GM23338 (cell line): ENCODE data around the gene P3H4. TPM values are rescaled to one million over a fixed set of nuclear protein-coding genes. Genes with fewer than 3 reads are reported as not detected.

Source experiments
- ATAC-seq: fragments of 200-7000 bp; cut with Tn5 transposase; 3 replicates; pipeline ENCODE4 v1.9.1; 2020
- DNase-seq: peaks from one replicate; pipeline ENCODE4 v3.0.0-alpha.2; 2015; ENCODE audit warnings: low spot score
- H2AFZ ChIP-seq: fragments of 200-600 bp; sonication (generic); 2 replicates; pipeline ENCODE4 v1.8.0; 2016; ENCODE audit warnings: antibody characterized with exemption, mild to moderate bottlenecking, moderate library complexity
- H3F3A ChIP-seq: fragments of 200-600 bp; sonication (generic); replicated peaks from 2 replicates; pipeline ENCODE4 v1.8.0; 2017; ENCODE audit warnings: antibody characterized with exemption, mixed run types, low read depth
- H3K27ac ChIP-seq: fragments of 200-600 bp; sonication (generic); 2 replicates; pipeline ENCODE4 v1.6.1; 2016; ENCODE audit warnings: low read depth
- H3K27me3 ChIP-seq: fragments of 200-600 bp; sonication (generic); 2 replicates; pipeline ENCODE4 v1.8.0; 2016; ENCODE audit warnings: mild to moderate bottlenecking, mixed run types, moderate library complexity; ENCODE audit not compliant: insufficient read depth
- H3K36me3 ChIP-seq: fragments of 200-600 bp; sonication (generic); 2 replicates; pipeline ENCODE4 v1.8.0; 2016; ENCODE audit warnings: mild to moderate bottlenecking; ENCODE audit not compliant: insufficient read depth
- H3K4me1 ChIP-seq: fragments of 200-600 bp; sonication (generic); 2 replicates; pipeline ENCODE4 v1.8.0; 2016; ENCODE audit warnings: mild to moderate bottlenecking, moderate library complexity; ENCODE audit not compliant: insufficient read depth
- H3K4me2 ChIP-seq: fragments of 200-600 bp; sonication (generic); 2 replicates; pipeline ENCODE4 v1.7.1; 2017; ENCODE audit warnings: mixed run types
- H3K4me3 ChIP-seq: fragments of 200-600 bp; sonication (generic); 2 replicates; pipeline ENCODE4 v1.6.1; 2016; ENCODE audit warnings: mixed run types
- H3K79me2 ChIP-seq: fragments of 200-600 bp; sonication (generic); replicated peaks from 2 replicates; pipeline ENCODE4 v1.8.0; 2017; ENCODE audit warnings: mild to moderate bottlenecking; ENCODE audit not compliant: insufficient read depth
- H3K9me2 ChIP-seq: fragments of 200-600 bp; sonication (generic); 2 replicates; pipeline ENCODE4 v1.8.0; 2017; ENCODE audit not compliant: insufficient read depth
- H4K20me1 ChIP-seq: fragments of 200-600 bp; sonication (generic); replicated peaks from 2 replicates; pipeline ENCODE4 v1.8.0; 2017; ENCODE audit warnings: mild to moderate bottlenecking; ENCODE audit not compliant: insufficient read depth
- H3K27ac Mint-ChIP-seq: 2 replicates; pipeline ENCODE4 v1.8.0; 2020; ENCODE audit warnings: inconsistent platforms, mild to moderate bottlenecking, moderate library complexity, mixed read lengths
- H3K27me3 Mint-ChIP-seq: 3 replicates; pipeline ENCODE4 v1.8.0; 2022; ENCODE audit warnings: low read depth, mild to moderate bottlenecking, moderate library complexity, mixed read lengths, inconsistent platforms; ENCODE audit not compliant: insufficient read depth, poor library complexity
- H3K36me3 Mint-ChIP-seq: 3 replicates; pipeline ENCODE4 v1.8.0; 2021; ENCODE audit warnings: low read depth, mild to moderate bottlenecking, inconsistent platforms, moderate library complexity, mixed read lengths
- H3K4me1 Mint-ChIP-seq: 3 replicates; pipeline ENCODE4 v1.8.0; 2020; ENCODE audit warnings: mild to moderate bottlenecking, inconsistent platforms, mixed read lengths
- H3K4me3 Mint-ChIP-seq: 3 replicates; pipeline ENCODE4 v1.8.0; 2021; ENCODE audit warnings: moderate library complexity, mild to moderate bottlenecking, inconsistent platforms, mixed read lengths
- H3K9me3 Mint-ChIP-seq: 3 replicates; pipeline ENCODE4 v1.8.0; 2020; ENCODE audit warnings: moderate library complexity, mild to moderate bottlenecking, inconsistent platforms, mixed read lengths
- CREB1 ChIP-seq: fragments of 250-450 bp; sonication (Bioruptor Pico); IDR thresholded peaks from 2 replicates; pipeline ENCODE4 v1.5.0; 2020; ENCODE audit warnings: low read depth, mild to moderate bottlenecking, moderate library complexity
- EZH2 ChIP-seq: fragments of 200-600 bp; sonication (generic); IDR thresholded peaks from one replicate; pipeline ENCODE4 v1.8.0; 2017; ENCODE audit warnings: antibody characterized with exemption, mild to moderate bottlenecking, low read depth; ENCODE audit not compliant: unreplicated experiment
- EZH2phosphoT487 ChIP-seq: fragments of 200-600 bp; sonication (generic); IDR thresholded peaks from one replicate; pipeline ENCODE4 v1.8.1; 2018; ENCODE audit warnings: antibody characterized with exemption; ENCODE audit not compliant: unreplicated experiment
- NANOG ChIP-seq: IDR thresholded peaks from 2 replicates; pipeline ENCODE4 v1.6.1; 2016; ENCODE audit warnings: antibody characterized with exemption, borderline replicate concordance
- POLR2AphosphoS5 ChIP-seq: IDR thresholded peaks from 2 replicates; pipeline ENCODE4 v1.6.1; 2016; ENCODE audit warnings: antibody characterized with exemption, low read depth
- ZNF331 ChIP-seq: fragments of 250-450 bp; sonication (Bioruptor Pico); IDR thresholded peaks from 2 replicates; pipeline ENCODE4 v1.5.0; 2020; ENCODE audit warnings: low read depth, mild to moderate bottlenecking, moderate library complexity
- polyA plus RNA-seq: library from polyadenylated mRNA; unstranded; fragments of >200 nt; fragmentation: Nextera tagmentation; extraction: Ambion mirVana; gene quantifications from 2 replicates; pipeline ENCODE4 v1.2.1, GENCODE V29; 2016
- total RNA-seq: library from RNA; depleted of rRNA; stranded (reverse); fragments of >200 nt; shearing (Covaris generic); gene quantifications from 2 replicates; pipeline ENCODE4 v1.2.3, GENCODE V29; 2014
- TF ChIP-seq, protein P1 (sequence below): IDR thresholded peaks from one replicate; pipeline ENCODE4 v1.6.1; 2018; ENCODE audit warnings: antibody characterized with exemption; ENCODE audit not compliant: unreplicated experiment
- TF ChIP-seq, protein P2 (sequence below), 2 experiments: fragments of 200-600 bp in 1 of 2; sonication (generic) in 1 of 2; conservative IDR thresholded peaks; 2 replicates each; pipeline versions ENCODE4 v1.5.1 to v1.6.1; 2016 to 2017; ENCODE audit warnings: antibody characterized with exemption in 2 of 2, low read depth in 2 of 2, mild to moderate bottlenecking in 2 of 2, moderate library complexity in 1 of 2

The P3H4 gene
- total and polyA plus RNA-seq, 2 experiments from 2014 or later: 16.0 to 33.3 TPM

DNA sequence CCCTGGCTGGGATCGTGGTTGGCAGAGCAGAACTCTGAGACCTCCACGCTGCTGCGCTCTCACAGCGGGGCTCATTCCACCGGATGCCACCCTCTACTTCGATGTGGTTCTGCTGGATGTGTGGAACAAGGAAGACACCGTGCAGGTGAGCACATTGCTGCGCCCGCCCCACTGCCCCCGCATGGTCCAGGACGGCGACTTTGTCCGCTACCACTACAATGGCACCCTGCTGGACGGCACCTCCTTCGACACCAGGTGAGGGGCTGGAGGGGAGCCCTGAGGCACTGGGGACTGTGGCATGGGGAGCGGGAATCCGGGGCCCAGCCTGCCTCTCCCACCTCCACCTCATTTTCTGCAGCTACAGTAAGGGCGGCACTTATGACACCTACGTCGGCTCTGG lies 6.3 kb upstream of the P3H4 start:
- peaks cover 46% of the 10 kb centered on the region for H3K36me3 Mint-ChIP-seq
- no peak for ATAC-seq
- Histone ChIP-seq H4K20me1 (no peaks in the 10 kb centered on the region; the same call in 1 of the 2 replicates), H3K36me3 (peaks cover 4% of the 10 kb centered on the region; the same call in 1 of the 2 replicates), H3K9me2 (no peaks in the 10 kb centered on the region), H3K4me2 (no peak overlapping the region), H3K79me2 (peaks cover 36% of the 10 kb centered on the region), H3K27ac (no peak overlapping the region), H2AFZ (no peak overlapping the region), H3F3A (peaks cover 18% of the 10 kb centered on the region), H3K27me3 (no peaks in the 10 kb centered on the region), H3K4me1 (peaks cover 36% of the 10 kb centered on the region), H3K4me3 (no peak overlapping the region)
- no peaks in the 10 kb centered on the region for H3K9me3 Mint-ChIP-seq
- peak overlapping the region; percentile 23; the same call in 1 of the 3 replicates for H3K4me3 Mint-ChIP-seq
- peaks cover 26% of the 10 kb centered on the region for H3K4me1 Mint-ChIP-seq
- DNase-seq: no peak
- H3K27ac Mint-ChIP-seq: no peak overlapping the region
- no peak for TF ChIP-seq CREB1
- no peak for TF ChIP-seq ZNF331 (CRISPR knock-in tag)
- TF ChIP-seq, protein P1, sequence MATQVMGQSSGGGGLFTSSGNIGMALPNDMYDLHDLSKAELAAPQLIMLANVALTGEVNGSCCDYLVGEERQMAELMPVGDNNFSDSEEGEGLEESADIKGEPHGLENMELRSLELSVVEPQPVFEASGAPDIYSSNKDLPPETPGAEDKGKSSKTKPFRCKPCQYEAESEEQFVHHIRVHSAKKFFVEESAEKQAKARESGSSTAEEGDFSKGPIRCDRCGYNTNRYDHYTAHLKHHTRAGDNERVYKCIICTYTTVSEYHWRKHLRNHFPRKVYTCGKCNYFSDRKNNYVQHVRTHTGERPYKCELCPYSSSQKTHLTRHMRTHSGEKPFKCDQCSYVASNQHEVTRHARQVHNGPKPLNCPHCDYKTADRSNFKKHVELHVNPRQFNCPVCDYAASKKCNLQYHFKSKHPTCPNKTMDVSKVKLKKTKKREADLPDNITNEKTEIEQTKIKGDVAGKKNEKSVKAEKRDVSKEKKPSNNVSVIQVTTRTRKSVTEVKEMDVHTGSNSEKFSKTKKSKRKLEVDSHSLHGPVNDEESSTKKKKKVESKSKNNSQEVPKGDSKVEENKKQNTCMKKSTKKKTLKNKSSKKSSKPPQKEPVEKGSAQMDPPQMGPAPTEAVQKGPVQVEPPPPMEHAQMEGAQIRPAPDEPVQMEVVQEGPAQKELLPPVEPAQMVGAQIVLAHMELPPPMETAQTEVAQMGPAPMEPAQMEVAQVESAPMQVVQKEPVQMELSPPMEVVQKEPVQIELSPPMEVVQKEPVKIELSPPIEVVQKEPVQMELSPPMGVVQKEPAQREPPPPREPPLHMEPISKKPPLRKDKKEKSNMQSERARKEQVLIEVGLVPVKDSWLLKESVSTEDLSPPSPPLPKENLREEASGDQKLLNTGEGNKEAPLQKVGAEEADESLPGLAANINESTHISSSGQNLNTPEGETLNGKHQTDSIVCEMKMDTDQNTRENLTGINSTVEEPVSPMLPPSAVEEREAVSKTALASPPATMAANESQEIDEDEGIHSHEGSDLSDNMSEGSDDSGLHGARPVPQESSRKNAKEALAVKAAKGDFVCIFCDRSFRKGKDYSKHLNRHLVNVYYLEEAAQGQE: no peak
- TF ChIP-seq, protein P2, sequence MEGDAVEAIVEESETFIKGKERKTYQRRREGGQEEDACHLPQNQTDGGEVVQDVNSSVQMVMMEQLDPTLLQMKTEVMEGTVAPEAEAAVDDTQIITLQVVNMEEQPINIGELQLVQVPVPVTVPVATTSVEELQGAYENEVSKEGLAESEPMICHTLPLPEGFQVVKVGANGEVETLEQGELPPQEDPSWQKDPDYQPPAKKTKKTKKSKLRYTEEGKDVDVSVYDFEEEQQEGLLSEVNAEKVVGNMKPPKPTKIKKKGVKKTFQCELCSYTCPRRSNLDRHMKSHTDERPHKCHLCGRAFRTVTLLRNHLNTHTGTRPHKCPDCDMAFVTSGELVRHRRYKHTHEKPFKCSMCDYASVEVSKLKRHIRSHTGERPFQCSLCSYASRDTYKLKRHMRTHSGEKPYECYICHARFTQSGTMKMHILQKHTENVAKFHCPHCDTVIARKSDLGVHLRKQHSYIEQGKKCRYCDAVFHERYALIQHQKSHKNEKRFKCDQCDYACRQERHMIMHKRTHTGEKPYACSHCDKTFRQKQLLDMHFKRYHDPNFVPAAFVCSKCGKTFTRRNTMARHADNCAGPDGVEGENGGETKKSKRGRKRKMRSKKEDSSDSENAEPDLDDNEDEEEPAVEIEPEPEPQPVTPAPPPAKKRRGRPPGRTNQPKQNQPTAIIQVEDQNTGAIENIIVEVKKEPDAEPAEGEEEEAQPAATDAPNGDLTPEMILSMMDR (conservative IDR thresholded peaks at IDR 0.05; ENCODE audit: low read depth in 2 of 2): no peak
- no peak for TF ChIP-seq POLR2AphosphoS5
- peaks cover 17% of the 10 kb centered on the region for H3K27me3 Mint-ChIP-seq

DNA sequence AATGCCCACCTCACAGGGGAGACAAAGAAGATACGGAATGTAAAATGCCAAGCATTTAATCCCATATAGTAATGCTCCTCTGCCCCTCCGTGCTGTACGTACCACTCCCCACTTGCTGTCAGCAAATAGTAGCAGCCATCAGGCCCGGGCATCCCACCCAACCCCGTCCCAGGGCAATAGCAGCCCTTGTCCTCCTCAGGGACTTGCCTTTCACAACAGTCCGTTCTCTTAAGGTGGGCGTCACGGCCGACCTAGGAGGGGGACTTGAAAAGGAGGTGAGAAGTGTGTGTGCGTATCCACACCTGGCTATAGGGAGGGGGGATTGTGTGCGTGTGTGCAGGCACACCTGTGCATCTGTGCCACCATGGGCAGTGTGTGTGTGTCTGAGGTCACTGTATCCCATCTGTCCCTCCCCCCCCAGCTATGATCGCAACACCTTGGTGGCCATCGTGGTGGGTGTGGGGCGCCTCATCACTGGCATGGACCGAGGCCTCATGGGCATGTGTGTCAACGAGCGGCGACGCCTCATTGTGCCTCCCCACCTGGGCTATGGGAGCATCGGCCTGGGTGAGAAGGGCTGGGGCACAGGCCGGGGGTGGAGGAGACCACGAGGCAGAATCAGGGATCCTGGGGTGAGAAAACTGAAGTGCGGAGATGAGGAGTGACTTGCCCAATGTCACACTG lies 5.0 kb upstream of the P3H4 start:
- no peak for ATAC-seq
- Mint-ChIP-seq H3K9me3 (no peaks in the 10 kb centered on the region; the same call in 2 of the 3 replicates), H3K36me3 (peaks cover 37% of the 10 kb centered on the region), H3K4me3 (no peak overlapping the region), H3K4me1 (peaks cover 24% of the 10 kb centered on the region), H3K27me3 (peaks cover 18% of the 10 kb centered on the region), H3K27ac (peak overlapping the region; percentile 68; the same call in 1 of the 2 replicates)
- peaks cover 36% of the 10 kb centered on the region for H3K4me1 ChIP-seq
- H2AFZ ChIP-seq: no peak overlapping the region
- H3F3A ChIP-seq: peaks cover 23% of the 10 kb centered on the region
- H3K4me3 ChIP-seq: no peak overlapping the region
- no peak overlapping the region for H3K27ac ChIP-seq
- H3K79me2 ChIP-seq: peaks cover 36% of the 10 kb centered on the region
- no peaks in the 10 kb centered on the region; the same call in 1 of the 2 replicates for H4K20me1 ChIP-seq
- H3K27me3 ChIP-seq: no peaks in the 10 kb centered on the region
- H3K36me3 ChIP-seq: peaks cover 4% of the 10 kb centered on the region; the same call in 1 of the 2 replicates
- no peak for DNase-seq
- no peak overlapping the region for H3K4me2 ChIP-seq
- no peaks in the 10 kb centered on the region for H3K9me2 ChIP-seq
- TF ChIP-seq NANOG (no peak), EZH2 (no peak), CREB1 (no peak), POLR2AphosphoS5 (no peak), EZH2phosphoT487 (no peak)
- TF ChIP-seq, protein P2 (conservative IDR thresholded peaks at IDR 0.05; ENCODE audit: low read depth in 2 of 2): no peak
